PFSK-1 (cell line): Measurements from ENCODE around the gene TNRC6A. TPM values are rescaled to one million over a fixed set of nuclear protein-coding genes. Genes with fewer than 3 reads are reported as not detected.

Experiments
- FOXP2 ChIP-seq: optimal IDR thresholded peaks from 2 replicates; pipeline ENCODE3; 2011; ENCODE audit warnings: borderline replicate concordance, control low read depth, inconsistent platforms; ENCODE audit not compliant: insufficient read depth; ENCODE audit errors: extremely low read length, extremely low read depth
- POLR2AphosphoS5 ChIP-seq: IDR thresholded peaks from 2 replicates; pipeline ENCODE4 v1.6.1; 2012; ENCODE audit warnings: low read depth, mild to moderate bottlenecking, control low read depth, low read length, moderate library complexity
- SIN3A ChIP-seq: IDR thresholded peaks from 2 replicates; pipeline ENCODE4 v1.6.1; 2012; ENCODE audit warnings: mild to moderate bottlenecking, low read length, moderate library complexity, borderline replicate concordance; ENCODE audit not compliant: insufficient read depth
- TAF1 ChIP-seq: IDR thresholded peaks from 2 replicates; pipeline ENCODE4 v1.6.1; 2012; ENCODE audit warnings: low read length, control low read depth, borderline replicate concordance; ENCODE audit not compliant: insufficient read depth
- polyA plus RNA-seq: library from polyadenylated mRNA; unstranded; fragments of >200 nt; gene quantifications from one replicate; pipeline ENCODE4 v1.2.1, GENCODE V29; 2012; ENCODE audit warnings: low read depth, missing spikeins; ENCODE audit not compliant: insufficient read length
- TF ChIP-seq, protein P1 (sequence below), 2 experiments: IDR thresholded peaks; 2 replicates each; pipeline versions ENCODE4 v1.6.1 to v1.8.0; 2011 to 2012; ENCODE audit warnings: low read depth in 2 of 2, low read length in 2 of 2, control low read depth in 1 of 2, inconsistent platforms in 1 of 2, mild to moderate bottlenecking in 1 of 2, moderate library complexity in 1 of 2; ENCODE audit not compliant: insufficient read depth in 1 of 2

The TNRC6A gene
- polyA plus RNA-seq: 12.4 TPM

DNA sequence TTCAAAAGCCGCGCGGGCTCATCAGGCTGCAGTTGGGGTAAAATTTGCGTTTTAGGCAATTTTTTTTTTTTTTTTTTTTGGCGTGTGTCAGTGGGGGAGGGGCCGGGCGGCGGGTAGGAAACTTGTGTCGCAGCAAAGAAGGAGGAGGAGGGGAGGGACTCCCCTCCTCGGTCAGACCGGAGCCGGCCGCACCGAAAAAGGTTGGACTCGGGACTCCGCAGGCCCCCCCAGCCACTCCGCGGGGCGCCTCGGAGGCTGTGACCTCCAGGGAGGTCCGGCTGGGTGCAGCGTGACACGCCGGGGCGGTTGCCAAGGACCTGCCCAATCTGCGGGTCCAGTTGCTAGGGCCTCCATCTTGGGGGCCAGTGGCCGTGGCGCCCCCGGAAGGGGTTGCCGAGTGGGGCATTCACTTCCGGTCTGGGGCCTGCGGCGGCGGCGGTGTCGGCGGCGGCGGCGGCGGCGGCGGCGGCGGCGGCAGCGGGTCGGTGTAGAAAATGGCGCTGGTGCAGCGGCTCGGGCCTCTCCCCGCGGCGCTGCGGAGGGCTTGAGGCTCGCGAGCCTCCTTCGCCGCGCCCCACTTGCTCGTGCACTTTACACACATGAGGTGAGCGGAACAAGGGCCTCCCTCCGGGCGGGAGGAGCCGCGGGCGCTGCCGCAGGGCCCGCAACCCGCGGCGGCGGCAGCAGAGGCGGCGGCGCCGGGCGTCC is at the start of gene TNRC6A:
Gene TNRC6A (plus strand): TSS at position 409 of the 708 bp plus-strand sequence. CDS start 191 bp downstream, at position 600.
- TF ChIP-seq TAF1 (peak; percentile 18; the same call in 1 of the 2 replicates), FOXP2 (peak; percentile 39), POLR2AphosphoS5 (no peak; the same call in 1 of the 2 replicates)

DNA sequence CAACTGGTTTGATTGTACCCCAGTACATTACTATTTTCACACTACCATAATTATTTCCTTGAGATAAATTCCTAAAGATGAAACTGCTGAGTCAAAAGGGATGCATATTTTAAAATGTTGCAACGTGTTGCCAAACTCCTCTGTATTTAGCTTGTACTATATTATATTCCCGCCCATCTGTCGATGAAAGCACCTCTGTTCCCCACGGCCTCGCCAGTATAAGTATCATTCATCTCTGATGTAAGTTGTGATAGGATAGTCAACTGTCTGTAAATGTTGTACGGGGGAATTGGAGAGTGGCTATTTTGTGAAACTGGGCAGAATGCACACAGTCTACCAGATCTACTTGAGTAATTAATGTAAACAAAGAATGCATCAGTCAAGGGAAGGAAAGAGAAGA is 47.7 kb upstream of the TNRC6A start:
- TF ChIP-seq FOXP2: no peak
- no peak for TF ChIP-seq SIN3A
- TF ChIP-seq POLR2AphosphoS5: no peak
- TF ChIP-seq, protein P1, sequence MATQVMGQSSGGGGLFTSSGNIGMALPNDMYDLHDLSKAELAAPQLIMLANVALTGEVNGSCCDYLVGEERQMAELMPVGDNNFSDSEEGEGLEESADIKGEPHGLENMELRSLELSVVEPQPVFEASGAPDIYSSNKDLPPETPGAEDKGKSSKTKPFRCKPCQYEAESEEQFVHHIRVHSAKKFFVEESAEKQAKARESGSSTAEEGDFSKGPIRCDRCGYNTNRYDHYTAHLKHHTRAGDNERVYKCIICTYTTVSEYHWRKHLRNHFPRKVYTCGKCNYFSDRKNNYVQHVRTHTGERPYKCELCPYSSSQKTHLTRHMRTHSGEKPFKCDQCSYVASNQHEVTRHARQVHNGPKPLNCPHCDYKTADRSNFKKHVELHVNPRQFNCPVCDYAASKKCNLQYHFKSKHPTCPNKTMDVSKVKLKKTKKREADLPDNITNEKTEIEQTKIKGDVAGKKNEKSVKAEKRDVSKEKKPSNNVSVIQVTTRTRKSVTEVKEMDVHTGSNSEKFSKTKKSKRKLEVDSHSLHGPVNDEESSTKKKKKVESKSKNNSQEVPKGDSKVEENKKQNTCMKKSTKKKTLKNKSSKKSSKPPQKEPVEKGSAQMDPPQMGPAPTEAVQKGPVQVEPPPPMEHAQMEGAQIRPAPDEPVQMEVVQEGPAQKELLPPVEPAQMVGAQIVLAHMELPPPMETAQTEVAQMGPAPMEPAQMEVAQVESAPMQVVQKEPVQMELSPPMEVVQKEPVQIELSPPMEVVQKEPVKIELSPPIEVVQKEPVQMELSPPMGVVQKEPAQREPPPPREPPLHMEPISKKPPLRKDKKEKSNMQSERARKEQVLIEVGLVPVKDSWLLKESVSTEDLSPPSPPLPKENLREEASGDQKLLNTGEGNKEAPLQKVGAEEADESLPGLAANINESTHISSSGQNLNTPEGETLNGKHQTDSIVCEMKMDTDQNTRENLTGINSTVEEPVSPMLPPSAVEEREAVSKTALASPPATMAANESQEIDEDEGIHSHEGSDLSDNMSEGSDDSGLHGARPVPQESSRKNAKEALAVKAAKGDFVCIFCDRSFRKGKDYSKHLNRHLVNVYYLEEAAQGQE (IDR thresholded peaks at IDR 0.05; ENCODE audit: insufficient read depth in 1 of 2, low read depth in 2 of 2, low read length in 2 of 2): no peak
- TF ChIP-seq TAF1: no peak

- no peak for TF ChIP-seq TAF1
- TF ChIP-seq POLR2AphosphoS5: no peak
- no peak for TF ChIP-seq FOXP2
- TF ChIP-seq, protein P1 (IDR thresholded peaks at IDR 0.05; ENCODE audit: insufficient read depth in 1 of 2, low read depth in 2 of 2, low read length in 2 of 2): no peak
- TF ChIP-seq SIN3A: no peak
These were observed 46.2 kb upstream of the TNRC6A start for GRCh38 chr16:24683250-24683649.

GRCh38 chr16:24683847-24684493 is 45.5 kb upstream of the TNRC6A start:
- no peak for TF ChIP-seq FOXP2
- no peak for TF ChIP-seq TAF1

DNA sequence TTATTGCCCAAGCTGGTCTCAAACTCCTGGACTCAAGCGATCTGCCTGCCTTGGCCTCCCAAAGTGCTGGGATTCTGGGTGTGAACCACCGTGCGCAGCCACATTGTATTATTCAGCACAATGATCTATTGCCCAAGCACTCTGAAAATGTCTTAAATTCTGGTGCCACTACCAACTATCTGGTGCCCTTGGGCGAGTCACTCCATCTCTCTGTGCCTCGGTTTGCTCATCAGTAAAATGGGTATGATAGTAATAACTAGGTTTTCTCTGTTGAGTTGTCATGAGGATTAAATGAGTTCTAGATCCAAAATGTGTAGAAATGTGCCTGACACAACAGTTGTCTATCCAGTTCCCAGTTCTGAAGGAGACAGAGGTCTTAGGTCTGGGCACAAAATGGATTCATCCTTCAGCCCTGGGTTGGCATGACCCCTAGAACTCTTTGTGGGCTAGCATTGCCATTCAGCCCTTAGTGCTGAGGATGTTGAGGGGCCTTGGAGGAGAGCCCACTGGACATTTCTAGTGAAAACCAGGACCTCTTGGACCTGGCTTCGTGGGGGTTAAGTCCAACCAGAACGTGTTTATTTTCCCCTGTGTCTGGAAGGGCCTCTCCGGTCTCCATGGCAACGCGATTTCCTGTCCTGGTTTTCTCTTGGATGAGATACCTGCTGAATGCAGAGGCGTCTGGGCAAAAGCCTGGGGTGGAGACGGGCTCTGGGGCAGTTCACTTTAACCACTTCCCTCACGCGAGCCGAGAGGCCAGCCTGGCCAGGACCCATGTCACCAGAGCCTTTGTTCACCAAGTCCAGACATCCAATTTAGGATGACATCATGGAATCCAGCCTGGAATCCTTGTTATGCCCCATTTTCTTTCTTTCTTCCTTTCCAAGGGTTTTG is 43.7 kb upstream of the TNRC6A start:
- TF ChIP-seq FOXP2 (no peak), SIN3A (no peak), POLR2AphosphoS5 (no peak), TAF1 (no peak)
- TF ChIP-seq, protein P1 (IDR thresholded peaks at IDR 0.05; ENCODE audit: insufficient read depth in 1 of 2, low read depth in 2 of 2, low read length in 2 of 2): no peak
